OCI-LY7 (cell line): ENCODE data around the gene KCNQ5.

ENCODE experiments used
- CTCF ChIP-seq: fragments of 200-600 bp; sonication (generic); conservative IDR thresholded peaks from 2 replicates; pipeline ENCODE4 v1.5.1; 2014; ENCODE audit warnings: mild to moderate bottlenecking, antibody characterized with exemption, low read length, moderate library complexity, mixed read lengths
- EZH2phosphoT487 ChIP-seq: fragments of 200-600 bp; sonication (generic); IDR thresholded peaks from 2 replicates; pipeline ENCODE4 v1.6.1; 2018; ENCODE audit warnings: low read depth, borderline replicate concordance, mild to moderate bottlenecking, mixed run types, antibody characterized with exemption, low read length, moderate library complexity, mixed read lengths

- TF ChIP-seq CTCF (no peak), EZH2phosphoT487 (no peak)
Measured at GRCh38 chr6:73131706-73132105, 509.8 kb downstream of the KCNQ5 start.
